Hepatocyte (in vitro differentiated cells): ENCODE measurements around the gene IQGAP2.

ENCODE experiments used
- CTCF ChIP-seq: fragments of 200-600 bp; sonication (generic); IDR thresholded peaks from 2 replicates; pipeline ENCODE4 v1.5.1; 2016; ENCODE audit warnings: antibody characterized with exemption, mild to moderate bottlenecking; ENCODE audit not compliant: poor library complexity
- EZH2 ChIP-seq: fragments of 200-600 bp; sonication (generic); IDR thresholded peaks from 2 replicates; pipeline ENCODE4 v1.6.1; 2016; ENCODE audit warnings: antibody characterized with exemption, mild to moderate bottlenecking, borderline replicate concordance
- EZH2phosphoT487 ChIP-seq: fragments of 200-600 bp; sonication (generic); IDR thresholded peaks from one replicate; pipeline ENCODE4 v1.6.1; 2018; ENCODE audit warnings: antibody characterized with exemption, mild to moderate bottlenecking, low read depth, moderate library complexity; ENCODE audit not compliant: unreplicated experiment, severe bottlenecking

GRCh38 chr5:76522103-76522935 is 119.2 kb downstream of the IQGAP2 start:
- TF ChIP-seq CTCF (no peak), EZH2 (no peak), EZH2phosphoT487 (no peak)
